ENCODE data around the gene PYGO1.
A peak's percentile ranks its signal among the peaks of the same experiment; 100 is the strongest.

Gene PYGO1

DNA sequence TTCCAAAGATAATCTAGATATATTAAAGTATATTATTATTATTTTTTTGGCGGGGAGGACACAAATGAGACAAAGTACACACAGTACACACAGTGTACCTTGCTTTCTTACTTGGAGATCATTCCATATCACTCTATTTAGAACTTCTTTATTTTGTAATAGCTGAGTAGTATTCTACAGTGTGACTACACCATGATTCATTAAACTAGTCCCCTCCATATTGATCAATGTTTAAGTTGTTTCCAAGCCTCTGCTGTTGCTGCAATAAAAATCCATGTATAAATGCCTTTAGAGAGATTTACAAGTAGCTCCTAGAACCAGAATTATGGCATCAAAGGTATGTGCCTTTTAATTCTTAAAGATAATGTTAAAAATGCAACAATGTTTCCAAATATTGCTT is 38.8 kb downstream of the PYGO1 start:
- Histone ChIP-seq H3K9me3 (replicated peaks in 1 of 11) (peaks cover 1 to 22% (median 17%) of the 10 kb centered on the region in 11 experiments; a peak in 21 of 22 replicates), H4K20me1 (no peaks in the 10 kb centered on the region), H3K36me3 (peaks cover 0 to 4% (median 0%) of the 10 kb centered on the region in 11 experiments; a peak in 1 of 22 replicates), H3K27ac (no peak overlapping the region), H3K4me2 (no peak overlapping the region), H3K4me3 (no peak overlapping the region), H3K9ac (no peak overlapping the region), H3K27me3 (no peaks in the 10 kb centered on the region), H3K4me1 (peaks cover 18 to 23% (median 21%) of the 10 kb centered on the region in 10 experiments)
- TF ChIP-seq Cebpa-rat (IDR thresholded peaks at IDR 0.05) = no peak

- no peak overlapping the region for H3K9ac ChIP-seq
- H3K27me3 ChIP-seq = no peaks in the 10 kb centered on the region
- H3K4me2 ChIP-seq = 0 out of 22 replicates have a peak overlapping the region, but pooled peaks of 1 of the 11 experiments have one; percentile 9
- H3K27ac ChIP-seq = no peak overlapping the region
- H3K36me3 ChIP-seq = peaks cover 0 to 4% (median 0%) of the 10 kb centered on the region in 11 experiments; a peak in 1 of 22 replicates
- TF ChIP-seq Cebpa-rat (IDR thresholded peaks at IDR 0.05) = no peak
- H3K4me3 ChIP-seq = no peak overlapping the region
- H3K4me1 ChIP-seq = peaks cover 0 to 4% (median 0%) of the 10 kb centered on the region in 10 experiments; a peak in 2 of 20 replicates
- peaks cover 0 to 18% (median 10%) of the 10 kb centered on the region in 11 experiments; a peak in 18 of 22 replicates for H3K9me3 ChIP-seq (replicated peaks in 1 of 11)
- H4K20me1 ChIP-seq = no peaks in the 10 kb centered on the region
These were observed 41.4 kb downstream of the PYGO1 start for GRCh38 chr15:55546718-55547117.

GRCh38 chr15:55535436-55535835 is 52.7 kb downstream of the PYGO1 start:
- no peak for TF ChIP-seq Cebpa-rat (IDR thresholded peaks at IDR 0.05)
- no peaks in the 10 kb centered on the region for H3K36me3 ChIP-seq
- no peak overlapping the region for H3K27ac ChIP-seq
- H3K4me2 ChIP-seq = peak overlapping the region in 4 of 11 experiments; percentile 22 to 56 (median 36); a peak in 3 of 22 replicates
- H3K4me3 ChIP-seq = no peak overlapping the region
- no peaks in the 10 kb centered on the region for H4K20me1 ChIP-seq
- H3K9ac ChIP-seq = no peak overlapping the region
- H3K4me1 ChIP-seq = peaks cover 0 to 31% (median 15%) of the 10 kb centered on the region in 10 experiments; a peak in 13 of 20 replicates
- H3K27me3 ChIP-seq = no peaks in the 10 kb centered on the region
- no peaks in the 10 kb centered on the region for H3K9me3 ChIP-seq (replicated peaks in 1 of 11)

DNA sequence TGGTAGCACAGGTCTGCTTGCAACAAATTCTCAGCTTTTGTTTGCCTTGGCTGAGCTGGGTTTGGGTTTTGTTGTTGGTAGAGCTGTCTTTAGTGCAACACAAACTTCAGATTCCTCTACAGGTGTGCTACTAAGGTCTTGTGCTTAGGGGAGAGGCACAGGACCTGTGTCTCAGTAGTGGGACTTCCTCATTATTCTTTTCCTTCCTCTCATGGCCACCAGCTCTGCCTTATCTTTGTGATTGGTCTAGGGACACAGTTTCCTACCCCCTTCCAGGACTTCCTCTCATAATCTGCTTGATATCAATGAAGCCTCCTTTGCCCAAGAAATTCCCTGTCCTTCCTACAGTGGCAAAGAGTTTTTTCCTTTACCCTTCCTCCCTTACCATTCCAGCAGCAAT is 55.2 kb downstream of the PYGO1 start:
- H3K4me2 ChIP-seq = peak overlapping the region in 2 of 11 experiments; percentile 3 to 7; a peak in 1 of 22 replicates

DNA sequence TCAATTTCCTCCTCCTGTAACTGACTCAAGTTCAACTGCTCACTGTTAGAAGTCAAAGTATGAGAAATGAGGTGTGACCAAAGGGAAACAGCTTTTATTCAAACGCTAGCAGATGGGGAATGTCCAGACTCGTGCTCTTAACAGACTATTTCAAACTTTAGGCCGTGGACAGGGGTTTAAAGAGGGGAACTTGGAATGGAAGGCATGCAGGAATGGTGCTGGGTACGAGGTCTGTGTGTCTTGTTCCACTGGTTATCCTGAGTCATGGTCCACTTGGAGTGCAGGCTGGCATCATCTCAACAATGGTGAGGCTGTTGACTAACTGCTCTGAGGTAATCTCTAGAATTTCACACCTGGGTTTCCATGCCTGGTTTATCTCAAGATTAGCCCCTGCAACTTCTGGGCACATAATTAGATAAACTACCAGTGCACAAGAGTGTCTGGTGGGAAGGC is 57.3 kb downstream of the PYGO1 start:
- Histone ChIP-seq H3K36me3 (no peaks in the 10 kb centered on the region), H3K4me3 (no peak overlapping the region), H3K4me1 (peaks cover 0 to 21% (median 15%) of the 10 kb centered on the region in 10 experiments; a peak in 13 of 20 replicates), H3K9ac (no peak overlapping the region), H3K27me3 (no peaks in the 10 kb centered on the region), H3K4me2 (peak overlapping the region in 8 of 11 experiments; percentile 2 to 65 (median 44); a peak in 12 of 22 replicates), H3K9me3 (replicated peaks in 1 of 11) (peaks cover 0 to 11% (median 0%) of the 10 kb centered on the region in 11 experiments; a peak in 5 of 22 replicates), H3K27ac (no peak overlapping the region), H4K20me1 (no peaks in the 10 kb centered on the region)
- TF ChIP-seq Cebpa-rat (IDR thresholded peaks at IDR 0.05) = no peak

More for the DNA sequence above, 55.2 kb downstream of the PYGO1 start:
- H3K9ac ChIP-seq = no peak overlapping the region
- no peak for TF ChIP-seq Cebpa-rat (IDR thresholded peaks at IDR 0.05)
- no peak overlapping the region for H3K27ac ChIP-seq
- no peak overlapping the region for H3K4me3 ChIP-seq
- peaks cover 0 to 26% (median 15%) of the 10 kb centered on the region in 10 experiments; a peak in 13 of 20 replicates for H3K4me1 ChIP-seq
- no peaks in the 10 kb centered on the region for H4K20me1 ChIP-seq
- no peaks in the 10 kb centered on the region for H3K36me3 ChIP-seq
- H3K9me3 ChIP-seq (replicated peaks in 1 of 11) = no peaks in the 10 kb centered on the region
- no peaks in the 10 kb centered on the region for H3K27me3 ChIP-seq

DNA sequence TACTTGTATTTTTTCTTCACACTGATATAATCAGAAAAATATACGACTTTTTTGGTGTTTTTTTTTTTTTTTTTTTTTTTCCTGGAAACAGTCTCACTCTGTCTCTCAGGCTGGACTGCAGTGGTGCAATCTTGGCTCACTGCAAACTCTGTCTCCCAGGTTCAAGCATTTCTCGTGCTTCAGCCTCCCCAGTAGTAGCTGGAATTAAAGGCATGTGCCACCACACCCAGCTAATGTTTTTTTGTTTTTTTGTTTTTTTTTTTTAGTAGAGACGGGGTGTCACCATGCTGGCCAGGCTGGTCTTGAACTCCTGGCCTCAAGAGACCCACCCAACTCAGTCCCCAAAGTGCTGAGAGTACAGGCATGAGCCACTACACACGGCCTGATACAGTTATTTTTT is 59.3 kb downstream of the PYGO1 start:
- Histone ChIP-seq H4K20me1 (no peaks in the 10 kb centered on the region), H3K4me3 (no peak overlapping the region), H3K36me3 (no peaks in the 10 kb centered on the region), H3K4me2 (no peak overlapping the region), H3K27ac (no peak overlapping the region), H3K27me3 (no peaks in the 10 kb centered on the region), H3K9ac (no peak overlapping the region), H3K9me3 (replicated peaks in 1 of 11) (peaks cover 0 to 11% (median 0%) of the 10 kb centered on the region in 11 experiments; a peak in 5 of 22 replicates), H3K4me1 (peaks cover 0 to 10% (median 7%) of the 10 kb centered on the region in 10 experiments; a peak in 12 of 20 replicates)
- no peak for TF ChIP-seq Cebpa-rat (IDR thresholded peaks at IDR 0.05)

DNA sequence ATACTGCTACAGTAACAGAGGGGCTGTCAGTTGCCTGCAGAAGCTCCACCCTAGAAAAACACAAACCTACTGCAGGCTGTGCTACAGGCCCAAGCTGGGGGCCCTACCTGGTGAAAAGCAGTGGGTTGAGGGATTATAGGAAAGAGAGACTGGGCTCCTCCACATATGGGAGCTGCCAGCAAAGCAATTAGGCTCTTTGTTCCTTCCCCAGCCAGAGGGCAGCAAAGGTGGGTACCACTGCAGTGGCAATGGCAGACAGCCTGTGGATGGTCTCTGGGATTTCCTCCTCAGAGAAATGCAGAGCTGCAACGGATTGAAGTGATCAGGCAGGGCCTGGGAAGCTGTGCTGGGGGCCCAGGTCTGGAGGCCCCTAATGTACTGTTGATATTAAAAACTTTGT is 61.0 kb downstream of the PYGO1 start:
- Histone ChIP-seq H3K27ac (no peak overlapping the region), H3K9ac (no peak overlapping the region), H4K20me1 (no peaks in the 10 kb centered on the region), H3K36me3 (no peaks in the 10 kb centered on the region), H3K27me3 (no peaks in the 10 kb centered on the region), H3K4me2 (no peak overlapping the region), H3K9me3 (replicated peaks in 1 of 11) (peaks cover 0 to 11% (median 0%) of the 10 kb centered on the region in 11 experiments; a peak in 5 of 22 replicates), H3K4me3 (no peak overlapping the region), H3K4me1 (peaks cover 0 to 10% (median 7%) of the 10 kb centered on the region in 10 experiments; a peak in 12 of 20 replicates)
- TF ChIP-seq Cebpa-rat (IDR thresholded peaks at IDR 0.05) = no peak

GRCh38 chr15:55526559-55527036 is 61.5 kb downstream of the PYGO1 start:
- Histone ChIP-seq H3K4me2 (no peak overlapping the region; a peak in 1 of 22 replicates), H3K9me3 (replicated peaks in 1 of 11) (peaks cover 0 to 11% (median 0%) of the 10 kb centered on the region in 11 experiments; a peak in 6 of 22 replicates), H3K9ac (no peak overlapping the region), H3K4me3 (no peak overlapping the region), H3K4me1 (peaks cover 0 to 10% (median 7%) of the 10 kb centered on the region in 10 experiments; a peak in 12 of 20 replicates), H3K36me3 (no peaks in the 10 kb centered on the region), H3K27me3 (no peaks in the 10 kb centered on the region), H3K27ac (no peak overlapping the region), H4K20me1 (no peaks in the 10 kb centered on the region)
- no peak for TF ChIP-seq Cebpa-rat (IDR thresholded peaks at IDR 0.05)

- no peaks in the 10 kb centered on the region for H3K27me3 ChIP-seq
- peaks cover 0 to 14% (median 3%) of the 10 kb centered on the region in 11 experiments; a peak in 8 of 22 replicates for H3K9me3 ChIP-seq (replicated peaks in 1 of 11)
- no peak for TF ChIP-seq Cebpa-rat (IDR thresholded peaks at IDR 0.05)
- no peak overlapping the region for H3K9ac ChIP-seq
- H4K20me1 ChIP-seq = no peaks in the 10 kb centered on the region
- no peak overlapping the region for H3K4me2 ChIP-seq
- H3K27ac ChIP-seq = no peak overlapping the region
- H3K4me1 ChIP-seq = no peaks in the 10 kb centered on the region
- H3K4me3 ChIP-seq = no peak overlapping the region
- H3K36me3 ChIP-seq = no peaks in the 10 kb centered on the region
These were observed 65.2 kb downstream of the PYGO1 start for GRCh38 chr15:55522742-55523450.

Data from BLaER1 treated with 17β-estradiol and CSF1 and Interleukin-3, amounts not matched to agents 10 nM and 100 nM (cell line).